HK-2 (cell line): ENCODE results near the gene ZNF195.
"Not testable (repeated sequence)": the region's sequence is repeated elsewhere in the genome, so short reads cannot be mapped to it uniquely, and the experiment has no call there.

ENCODE experiments used
- DNase-seq: peaks from one replicate; pipeline ENCODE4 v3.0.0-alpha.2; 2018; ENCODE audit not compliant: unreplicated experiment

Gene ZNF195

GRCh38 chr11:3402181-3402860 is 23.4 kb upstream of the ZNF195 start:
- DNase-seq, result not testable (repeated sequence)

GRCh38 chr11:3401052-3401451 is 22.1 kb upstream of the ZNF195 start:
- DNase-seq, result not testable (repeated sequence)

GRCh38 chr11:3398509-3398908 is 19.6 kb upstream of the ZNF195 start:
- not testable (repeated sequence) for DNase-seq

GRCh38 chr11:3398106-3398505 is 19.2 kb upstream of the ZNF195 start:
- DNase-seq, result not testable (repeated sequence)

GRCh38 chr11:3397210-3397609 is 18.3 kb upstream of the ZNF195 start:
- not testable (repeated sequence) for DNase-seq

- DNase-seq, result not testable (repeated sequence)
These were observed 16.5 kb upstream of the ZNF195 start for GRCh38 chr11:3395468-3395867.

GRCh38 chr11:3394956-3395355 is 16.0 kb upstream of the ZNF195 start:
- DNase-seq, result not testable (repeated sequence)

GRCh38 chr11:3393450-3393849 is 14.5 kb upstream of the ZNF195 start:
- not testable (repeated sequence) for DNase-seq

GRCh38 chr11:3382613-3383285 is 3.8 kb upstream of the ZNF195 start:
- DNase-seq, result no peak

- DNase-seq, result no peak
These were observed 2.8 kb upstream of the ZNF195 start for GRCh38 chr11:3381794-3382193.

- no peak for DNase-seq
These were observed 2.0 kb upstream of the ZNF195 start for GRCh38 chr11:3380706-3381545.

GRCh38 chr11:3375552-3375951 is 3.4 kb downstream of the ZNF195 start:
- no peak for DNase-seq

- DNase-seq, result no peak
These were observed 8.6 kb downstream of the ZNF195 start for GRCh38 chr11:3370311-3370870.

GRCh38 chr11:3369366-3369765 is 9.6 kb downstream of the ZNF195 start:
- DNase-seq, result no peak

- no peak for DNase-seq
These were observed 10.7 kb downstream of the ZNF195 start for GRCh38 chr11:3368199-3368598.

GRCh38 chr11:3367221-3367620 is 11.7 kb downstream of the ZNF195 start:
- DNase-seq, result no peak

GRCh38 chr11:3359092-3359824 is 19.7 kb downstream of the ZNF195 start:
- no peak for DNase-seq

GRCh38 chr11:3357994-3358676 is 20.8 kb downstream of the ZNF195 start:
- DNase-seq, result no peak

GRCh38 chr11:3357302-3357701 is 21.6 kb downstream of the ZNF195 start:
- DNase-seq, result no peak

GRCh38 chr11:3356858-3357257 is 22.1 kb downstream of the ZNF195 start:
- DNase-seq, result no peak

GRCh38 chr11:3353066-3353465 is 25.9 kb downstream of the ZNF195 start:
- no peak for DNase-seq
